ENCODE results near the gene PTPRM.

- TF ChIP-seq POLR2A (IDR thresholded peaks at IDR 0.05): no peak
- TF ChIP-seq CTCF (IDR thresholded peaks at IDR 0.05): no peak
Measured at GRCh38 chr18:8242151-8242696, 675.1 kb downstream of the PTPRM start.

All from lower leg skin (tissue), 3 donors.